DMS114 treated with DMSO at 0.1 percent for 48 hours (cell line): Measurements from ENCODE around the gene EBLN1.
A peak's percentile ranks its signal among the peaks of the same experiment; 100 is the strongest.
"Not testable (repeated sequence)": the region's sequence is repeated elsewhere in the genome, so short reads cannot be mapped to it uniquely, and the experiment has no call there.

Source experiments
- DNase-seq: peaks from one replicate; lab custom pipeline; 2025; ENCODE audit not compliant: unreplicated experiment; lab: John Stamatoyannopoulos, UW

Gene EBLN1

DNA sequence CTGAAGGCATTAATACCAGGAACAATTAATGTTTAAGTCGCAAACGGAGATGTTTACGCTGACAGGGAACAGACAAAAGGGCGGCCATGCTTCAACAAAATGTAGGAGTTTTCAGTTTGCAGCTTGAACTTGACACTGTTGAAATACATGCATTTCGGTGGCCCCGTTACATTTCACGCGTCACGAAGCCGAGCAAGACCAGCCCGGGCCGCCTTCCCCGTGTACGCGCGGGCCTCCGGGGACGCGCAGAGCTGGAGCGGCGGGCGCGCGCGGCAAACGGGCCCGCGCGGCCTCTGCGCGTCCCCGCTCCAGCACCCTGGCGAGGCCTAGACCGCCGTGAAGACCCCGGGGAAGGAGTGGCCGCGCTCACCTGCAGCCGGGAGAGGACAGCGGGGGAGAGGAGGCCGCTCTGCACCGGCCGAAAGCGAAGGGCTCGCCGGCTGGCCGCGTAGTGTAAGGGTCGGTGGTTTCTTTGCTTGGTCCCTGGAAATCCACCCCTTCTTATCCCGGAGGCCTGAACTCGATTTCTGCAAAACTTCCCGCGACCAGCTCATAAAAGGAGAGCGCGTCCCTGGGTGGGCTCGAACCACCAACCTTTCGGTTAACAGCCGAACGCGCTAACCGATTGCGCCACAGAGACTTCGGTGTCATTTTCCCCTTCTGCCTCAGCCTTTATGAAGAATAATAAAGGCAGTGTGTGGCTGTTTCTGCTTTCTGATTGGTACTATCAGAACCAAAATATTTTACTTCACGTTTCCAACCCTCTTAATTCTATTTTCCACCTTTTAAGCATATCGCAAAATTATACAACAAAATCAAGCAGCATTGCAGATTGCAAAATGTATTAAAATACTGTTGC lies 11.4 kb upstream of the EBLN1 start:
- DNase-seq, result peak; percentile 90

DNA sequence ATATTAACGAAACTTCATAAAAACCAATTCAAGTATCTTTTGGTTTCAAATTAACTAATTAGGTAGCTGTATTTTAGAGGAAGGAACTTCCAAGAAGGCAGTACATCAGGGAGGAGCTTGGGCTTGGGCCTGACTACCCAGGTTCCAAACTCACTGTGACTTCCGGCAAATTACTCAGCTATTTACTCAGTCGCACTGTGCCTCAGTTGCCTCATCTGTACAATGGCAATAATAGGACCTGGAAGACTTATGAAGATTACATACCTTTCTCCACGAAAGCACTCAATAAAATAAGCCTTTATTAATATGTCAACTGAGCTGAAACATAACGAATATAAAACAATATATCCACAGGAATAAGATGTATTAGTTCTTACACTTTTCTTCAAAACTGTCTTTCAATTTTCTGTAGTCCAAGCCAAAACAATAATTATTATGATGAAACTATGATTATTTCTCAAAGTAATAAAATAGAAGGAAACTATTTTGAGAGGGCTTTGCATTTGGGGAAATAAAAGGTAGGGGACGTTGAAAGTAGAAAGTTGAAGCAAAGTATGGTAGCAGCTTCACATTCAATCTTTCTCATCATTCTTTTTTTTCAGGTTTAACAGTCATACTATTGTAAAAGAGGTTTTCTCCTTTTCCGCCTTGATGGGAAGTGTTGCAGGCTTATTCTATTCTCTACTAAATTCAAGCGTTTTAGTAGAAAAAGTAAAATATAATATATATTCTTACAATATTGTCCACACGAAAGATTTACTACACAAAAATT lies 10.5 kb upstream of the EBLN1 start:
- no peak for DNase-seq

DNA sequence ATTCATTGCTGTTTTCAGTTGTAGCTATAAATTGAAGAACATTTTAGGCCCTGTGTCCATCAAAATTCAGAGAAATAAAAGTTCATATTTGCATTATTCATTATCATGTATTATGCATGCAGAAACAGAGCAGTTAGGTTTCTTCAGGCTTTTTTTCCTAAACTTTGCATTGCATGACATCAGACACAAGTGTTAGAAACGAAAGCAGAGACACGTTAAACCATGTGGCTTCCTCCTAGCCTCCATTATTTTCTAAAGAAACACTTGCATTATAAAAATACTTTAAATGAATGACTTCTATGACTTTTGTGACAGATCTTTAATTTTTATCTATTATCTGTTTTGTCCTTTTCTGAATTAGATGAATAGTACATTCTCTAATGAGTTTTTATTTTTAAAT lies 8.8 kb upstream of the EBLN1 start:
- no peak for DNase-seq

DNA sequence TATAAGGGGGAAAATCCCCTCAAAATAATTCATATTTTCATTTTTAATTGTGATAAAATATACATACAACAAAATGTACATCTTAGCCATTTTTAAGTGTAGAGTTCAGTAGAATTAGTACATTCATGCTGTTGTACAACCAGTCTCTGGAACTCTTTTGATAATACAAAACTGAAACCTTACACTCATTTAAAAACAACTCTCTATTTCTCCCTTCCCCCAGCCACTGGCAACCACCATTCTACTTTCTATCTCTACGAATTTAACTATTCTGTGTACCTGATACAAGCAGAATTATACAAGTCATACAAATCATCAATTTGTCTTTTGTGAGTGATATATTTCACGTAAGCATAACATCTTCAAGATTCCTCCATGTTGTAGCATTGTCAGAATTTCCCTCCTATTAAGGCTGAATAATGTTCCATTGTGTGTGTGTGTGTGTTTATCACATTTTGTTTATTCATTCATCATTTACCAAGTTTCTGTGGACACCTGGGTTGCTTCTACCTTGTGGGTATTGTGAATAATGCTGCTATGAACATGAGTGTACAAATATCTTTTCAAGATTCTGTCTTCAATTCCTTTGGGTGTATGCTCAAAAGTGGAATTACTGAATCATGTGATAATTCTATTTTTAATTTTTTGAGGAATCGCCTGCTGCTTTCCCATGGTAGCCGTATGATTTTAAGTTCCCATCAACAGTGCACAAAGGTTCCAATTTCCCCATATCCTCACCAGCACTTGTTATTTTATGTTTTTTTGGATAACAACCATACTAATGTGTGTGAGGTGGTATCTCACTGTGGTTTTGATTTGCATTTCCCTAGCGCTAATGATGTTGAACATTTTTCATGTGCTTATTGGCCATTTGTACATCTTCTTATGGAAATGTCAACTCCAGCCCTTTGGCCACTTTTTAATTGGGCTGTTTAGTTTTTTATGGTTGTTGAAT lies 4.7 kb upstream of the EBLN1 start:
- no peak for DNase-seq

DNA sequence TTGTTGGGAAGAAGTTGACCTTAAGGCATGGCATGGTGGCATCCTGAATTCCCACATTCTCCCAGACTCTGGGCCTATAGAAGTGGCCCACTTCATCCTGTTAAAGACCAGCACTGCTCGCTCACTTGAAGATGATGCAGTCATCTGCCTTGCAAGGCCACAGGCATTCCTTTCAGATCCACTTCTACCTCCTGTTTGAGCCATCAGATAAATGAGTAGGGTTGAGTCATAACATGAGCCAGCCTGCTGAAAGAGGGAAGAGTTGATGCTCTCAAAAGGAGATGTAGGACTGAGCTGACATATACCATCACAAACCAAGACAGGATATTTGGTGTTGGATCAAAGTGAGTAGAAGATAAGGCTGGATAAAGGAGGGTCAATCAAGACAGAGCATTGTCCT lies 1.5 kb upstream of the EBLN1 start:
- no peak for DNase-seq

DNA sequence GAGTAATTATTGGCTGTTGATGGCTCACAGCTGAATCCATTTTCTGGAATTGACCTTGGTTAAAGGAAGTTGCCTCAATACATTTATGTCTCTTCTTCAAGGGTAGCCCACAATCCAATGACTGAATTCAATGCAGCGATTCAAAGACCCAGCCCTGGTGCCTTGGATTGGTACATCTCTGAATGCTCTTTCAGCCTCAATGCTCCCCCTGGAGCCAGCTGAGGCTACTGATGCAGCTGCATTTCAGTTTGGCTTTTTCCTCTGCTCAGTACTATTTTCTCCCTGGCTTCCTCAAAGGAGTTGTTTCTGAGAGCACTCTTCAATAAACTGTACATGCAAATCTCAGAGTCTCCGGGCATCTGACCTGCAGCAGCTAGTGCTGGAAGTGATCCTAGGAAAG lies 633 bp upstream of the EBLN1 start:
- DNase-seq, result no peak

DNA sequence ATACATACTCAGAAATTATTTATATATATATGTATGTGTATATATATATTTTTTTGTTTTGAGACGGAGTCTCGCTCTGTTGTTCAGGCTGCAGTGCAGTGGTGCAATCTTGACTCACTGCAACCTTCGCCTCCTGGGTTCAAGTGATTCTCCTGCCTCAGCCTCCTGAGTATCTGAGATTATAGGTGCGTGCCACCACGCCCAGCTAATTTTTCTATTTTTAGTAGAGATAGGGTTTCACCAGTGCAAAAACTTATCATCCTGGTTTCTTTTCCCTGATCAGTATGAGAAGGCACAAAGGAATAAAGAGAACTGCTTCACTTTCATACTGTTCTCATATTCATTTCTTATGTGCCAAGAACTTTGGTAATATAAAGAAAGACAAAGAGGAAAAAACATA lies 731 bp downstream of the EBLN1 start:
- not testable (repeated sequence) for DNase-seq

DNA sequence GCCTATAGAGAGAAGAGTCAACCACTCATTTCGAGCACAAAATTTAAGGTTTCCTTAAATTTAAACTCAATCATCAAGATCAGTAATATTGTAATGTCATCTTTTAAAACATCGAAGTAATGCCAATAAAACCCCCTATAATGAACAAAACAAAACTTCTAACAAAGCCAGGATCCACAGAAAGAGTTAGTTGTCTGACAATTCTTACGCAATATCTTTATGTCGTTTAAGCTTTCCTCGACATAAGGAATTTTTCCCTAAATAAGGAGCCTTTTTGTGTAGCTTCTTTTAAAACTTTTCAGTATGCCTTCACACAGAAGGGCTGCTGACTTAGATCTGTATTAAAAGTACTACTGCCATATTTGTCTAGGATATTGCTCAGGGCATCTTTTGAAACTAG lies 7.5 kb downstream of the EBLN1 start:
- no peak for DNase-seq

DNA sequence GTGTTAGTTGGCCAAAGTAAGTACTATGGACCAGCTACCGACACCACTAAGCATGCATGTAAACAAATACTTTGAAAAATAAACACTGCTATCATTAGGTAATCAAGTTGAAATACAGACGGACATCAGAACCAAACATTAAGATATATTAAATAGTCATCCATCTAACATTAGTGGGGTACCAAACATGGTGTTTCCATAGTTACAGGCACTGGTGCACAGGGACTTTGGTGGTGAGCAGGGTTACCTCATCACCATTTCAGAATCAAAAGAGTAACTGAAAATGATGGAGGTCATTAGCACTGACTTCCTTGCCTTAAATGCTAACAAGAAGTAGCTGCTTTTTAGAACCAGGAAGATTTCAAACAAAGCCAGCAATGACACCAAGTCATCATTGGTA lies 23.9 kb downstream of the EBLN1 start:
- DNase-seq, result no peak

DNA sequence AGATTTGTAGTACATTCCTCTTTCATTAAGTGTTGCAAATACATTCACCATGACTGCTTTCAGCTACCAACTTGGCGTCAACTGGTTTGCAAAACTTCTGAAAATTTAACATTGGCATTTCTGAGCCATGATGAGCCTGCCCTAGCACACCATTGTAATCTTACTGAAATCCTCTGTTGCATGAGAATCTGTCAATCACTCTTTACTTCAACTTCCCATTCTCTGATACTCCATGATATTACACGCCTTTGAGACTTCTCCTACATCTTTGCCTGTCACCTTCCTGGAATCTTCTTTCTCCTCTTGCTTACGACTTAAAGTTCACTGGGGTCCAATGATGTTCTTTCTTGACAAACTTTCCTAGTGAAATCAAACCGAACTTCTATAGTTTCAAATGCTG lies 32.2 kb downstream of the EBLN1 start:
- no peak for DNase-seq

DNA sequence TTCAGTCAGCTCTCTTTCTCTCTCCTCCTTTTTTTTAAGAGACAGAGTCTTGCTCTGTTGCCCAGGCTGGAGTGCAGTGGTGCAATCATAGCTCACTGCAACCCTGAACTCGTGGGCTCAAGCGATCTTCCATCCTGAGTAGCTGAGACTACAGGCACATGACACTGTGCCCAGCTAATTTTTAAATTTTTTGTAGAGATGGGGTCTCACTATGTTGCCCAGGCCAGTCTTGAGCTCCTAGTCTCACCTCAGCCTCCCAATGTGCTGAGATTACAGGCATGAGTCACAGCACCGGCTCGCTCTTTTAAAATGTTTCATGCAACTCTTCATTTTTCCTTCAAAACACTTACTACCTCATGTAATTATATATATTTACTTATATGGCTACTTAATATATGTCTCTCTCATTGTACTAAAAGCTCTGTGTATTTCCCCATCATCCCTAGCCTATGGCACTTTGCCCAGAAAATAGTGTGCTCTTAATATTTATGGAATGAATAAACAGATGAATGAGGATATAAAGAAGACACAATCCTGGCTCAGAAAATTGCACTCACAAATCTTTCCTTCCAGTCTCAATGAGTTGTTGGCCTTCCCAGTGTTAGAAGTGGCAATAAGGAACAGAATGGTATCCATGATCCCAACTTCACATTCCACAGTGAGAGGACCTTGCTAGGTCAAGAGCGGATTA lies 33.9 kb downstream of the EBLN1 start:
- DNase-seq, result no peak

DNA sequence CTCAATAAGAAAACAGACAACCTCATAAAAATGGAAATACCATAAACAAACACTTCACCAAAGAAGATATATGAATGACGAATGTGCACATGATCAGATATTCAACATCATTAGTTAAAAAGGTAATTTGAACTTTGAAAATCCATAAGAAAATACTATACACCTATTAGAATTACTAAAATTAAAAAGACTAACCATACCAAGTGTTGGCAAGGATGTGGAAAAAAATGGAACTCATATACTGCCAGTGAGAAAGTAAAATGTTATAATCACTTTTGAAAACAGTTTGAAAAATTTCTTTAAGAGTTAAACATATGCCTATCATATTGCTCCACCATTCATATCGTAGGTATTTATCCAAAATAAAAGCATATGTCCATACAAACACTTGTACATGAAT lies 37.1 kb downstream of the EBLN1 start:
- no peak for DNase-seq

DNA sequence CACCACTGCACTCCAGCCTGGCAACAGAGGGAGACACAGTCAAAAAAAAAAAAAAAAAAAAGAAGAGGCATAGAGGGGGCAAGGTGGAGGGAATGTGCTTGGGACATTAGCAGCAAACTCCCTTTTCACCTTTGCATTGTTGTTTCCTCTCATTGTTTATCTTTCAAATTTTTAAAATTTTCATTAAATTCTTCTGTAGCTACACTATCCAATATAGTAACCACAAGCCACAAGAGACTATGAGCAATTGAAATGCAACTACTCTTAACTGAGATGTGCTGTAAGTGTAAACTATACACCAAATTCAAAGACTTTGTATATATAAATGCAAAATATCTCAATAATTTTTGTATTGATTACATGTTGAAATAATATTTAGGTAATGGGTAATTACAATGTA lies 43.4 kb downstream of the EBLN1 start:
- no peak for DNase-seq

DNA sequence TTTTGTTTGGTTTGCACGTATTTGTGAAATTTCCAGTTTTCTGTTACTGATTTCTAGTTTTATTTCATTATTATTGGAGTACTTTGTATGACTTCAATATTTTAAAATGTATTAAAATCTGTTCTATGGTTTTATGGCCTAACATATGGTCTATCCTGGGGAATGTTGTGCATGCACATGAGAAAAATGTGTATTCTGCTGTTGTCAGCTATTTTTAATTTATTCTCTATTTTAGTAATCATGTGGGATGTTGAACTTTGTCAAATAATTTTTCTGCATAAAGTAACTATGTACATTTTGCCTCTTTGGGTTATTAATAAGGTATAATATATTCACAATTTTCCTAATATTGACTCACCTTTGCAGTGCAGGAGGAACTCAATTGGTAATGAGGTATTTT lies 46.7 kb downstream of the EBLN1 start:
- no peak for DNase-seq

DNA sequence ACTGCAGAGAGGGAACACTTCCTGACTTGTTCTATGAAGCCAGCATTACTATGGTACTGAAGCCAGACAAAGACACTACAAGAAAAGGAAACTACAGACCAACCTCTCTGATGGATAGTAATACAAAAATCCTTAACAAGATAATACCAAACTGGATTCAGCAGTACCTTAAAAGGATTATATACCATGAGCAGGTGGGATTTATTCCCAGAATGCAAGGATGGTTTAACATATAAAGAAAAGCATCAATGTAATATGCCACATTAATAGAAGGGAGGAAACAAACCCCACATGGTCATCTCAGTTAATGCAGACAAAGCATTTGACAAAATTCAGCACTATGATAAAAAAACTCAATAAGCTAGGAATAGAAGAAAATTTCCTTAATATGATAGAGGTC lies 47.2 kb downstream of the EBLN1 start:
- no peak for DNase-seq

DNA sequence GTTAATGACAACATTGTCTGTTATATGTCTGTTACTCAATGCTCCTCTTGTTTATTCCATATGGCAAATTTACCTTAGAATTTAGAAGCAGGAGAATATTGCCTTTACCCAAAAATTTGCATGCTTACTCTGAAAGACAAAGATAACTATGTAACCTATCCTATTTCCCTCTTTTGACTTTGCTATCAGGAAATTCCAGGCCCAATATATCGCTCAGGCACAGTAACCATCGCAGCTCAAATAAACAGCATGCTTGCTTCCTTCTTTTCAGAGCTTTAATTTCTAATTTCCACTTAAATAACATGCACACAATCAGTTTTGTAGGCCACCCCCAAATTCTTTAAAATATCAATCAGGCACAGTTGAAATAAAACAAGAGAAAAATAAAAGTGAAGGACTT lies 57.8 kb downstream of the EBLN1 start:
- DNase-seq, result no peak

DNA sequence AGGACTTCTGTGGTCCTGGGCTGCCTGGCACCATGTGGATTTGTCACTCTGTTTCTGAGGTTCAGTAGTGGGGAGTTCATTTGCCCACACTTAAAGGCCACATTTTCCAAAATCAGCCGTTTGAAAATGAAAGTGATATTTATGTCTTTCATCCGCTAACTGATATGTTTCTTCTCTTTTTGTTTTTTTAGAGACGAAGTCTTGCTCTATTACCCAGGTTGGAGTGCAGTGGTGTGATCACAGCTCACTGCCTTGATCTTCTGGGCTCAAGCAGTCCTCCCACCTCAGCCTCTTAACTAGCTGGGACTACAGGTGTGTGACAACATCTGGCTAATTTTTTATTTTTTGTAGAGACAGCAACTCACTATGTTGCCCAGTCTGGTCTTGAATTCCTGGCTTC lies 58.6 kb downstream of the EBLN1 start:
- no peak for DNase-seq
